SK-N-SH (cell line): Measurements from ENCODE around the gene PPIL1.

ENCODE experiments used
- CTCF ChIP-seq: fragments of 200-600 bp; sonication (generic); IDR thresholded peaks from 2 replicates; pipeline ENCODE4 v1.6.1; 2017; ENCODE audit warnings: antibody characterized with exemption, mild to moderate bottlenecking, moderate library complexity
- EP300 ChIP-seq, 2 experiments: IDR thresholded peaks; 2 replicates each; pipeline versions ENCODE4 v1.4.0 to v1.6.1; 2012; ENCODE audit warnings: borderline replicate concordance in 1 of 2, low read depth in 1 of 2, low read length in 1 of 2
- POLR2AphosphoS5 ChIP-seq: IDR thresholded peaks from 2 replicates; pipeline ENCODE4 v1.6.1; 2012; ENCODE audit warnings: low read depth, low read length
- RCOR1 ChIP-seq: fragments of 150-350 bp; IDR thresholded peaks from 2 replicates; pipeline ENCODE4 v1.6.1; 2017; ENCODE audit warnings: antibody characterized with exemption, low read length
- SMC3 ChIP-seq: IDR thresholded peaks from 2 replicates; pipeline ENCODE4 v1.6.1; 2012; ENCODE audit warnings: low read depth, low read length, improper control_type of control experiment
- TAF1 ChIP-seq: IDR thresholded peaks from 2 replicates; pipeline ENCODE4 v1.6.1; 2012; ENCODE audit warnings: low read depth, mild to moderate bottlenecking, low read length, moderate library complexity, borderline replicate concordance
- USF2 ChIP-seq: fragments of 150-350 bp; IDR thresholded peaks from 2 replicates; pipeline ENCODE4 v1.6.1; 2017; ENCODE audit warnings: antibody characterized with exemption, low read length, low read depth, borderline replicate concordance
- YY1 ChIP-seq: IDR thresholded peaks from 2 replicates; pipeline ENCODE4 v1.4.0; 2012; ENCODE audit warnings: low read depth, mild to moderate bottlenecking

- TF ChIP-seq USF2 (no peak), TAF1 (no peak), RCOR1 (no peak), EP300 (IDR thresholded peaks at IDR 0.05; ENCODE audit: borderline replicate concordance in 1 of 2, low read depth in 1 of 2, low read length in 1 of 2) (no peak), SMC3 (no peak), YY1 (no peak), POLR2AphosphoS5 (no peak), CTCF (no peak)
These were observed 7.0 kb downstream of the PPIL1 start for GRCh38 chr6:36867471-36868224.
